CD14-positive monocyte (primary cell): ENCODE measurements around the gene JMJD1C. TPM values are rescaled to one million over a fixed set of nuclear protein-coding genes. Genes with fewer than 3 reads are reported as not detected.

ENCODE experiments used
- DNase-seq, 3 donors: peaks; one replicate each; pipeline ENCODE4 v3.0.0-alpha.2; 2011 to 2022
- H2AFZ ChIP-seq: 2 replicates; pipeline ENCODE4 v1.6.0; 2012; ENCODE audit warnings: mild to moderate bottlenecking, low read depth, low read length, inconsistent platforms; ENCODE audit not compliant: insufficient read depth, poor library complexity, severe bottlenecking
- H3K27ac ChIP-seq, 2 donors: 1 replicate in 1 of 2; 2 replicates in 1 of 2; pipeline ENCODE4 v1.5.1; 2012 to 2013; ENCODE audit warnings: low read length in 2 of 2, control low read depth in 1 of 2, inconsistent platforms in 1 of 2, low read depth in 1 of 2, mild to moderate bottlenecking in 1 of 2
- H3K27me3 ChIP-seq, 2 donors: one replicate each; pipeline versions ENCODE4 v1.6.0 to v1.6.1; 2011 to 2013; ENCODE audit warnings: low read length in 2 of 2; ENCODE audit not compliant: control insufficient read depth in 2 of 2, insufficient read depth in 2 of 2
- H3K36me3 ChIP-seq, 2 donors: replicated peaks in 1 of 2; 1 replicate in 1 of 2; 2 replicates in 1 of 2; pipeline versions ENCODE4 v1.5.1 to v1.6.1; 2012 to 2013; ENCODE audit warnings: low read length in 2 of 2, control low read depth in 1 of 2, inconsistent platforms in 1 of 2, mild to moderate bottlenecking in 1 of 2; ENCODE audit not compliant: insufficient read depth in 2 of 2, control insufficient read depth in 1 of 2
- H3K4me1 ChIP-seq, 2 donors: 1 replicate in 1 of 2; 2 replicates in 1 of 2; pipeline versions ENCODE4 v1.5.1 to v1.6.1; 2012 to 2013; ENCODE audit warnings: low read length in 2 of 2, control low read depth in 1 of 2, inconsistent platforms in 1 of 2, mild to moderate bottlenecking in 1 of 2, moderate library complexity in 1 of 2; ENCODE audit not compliant: insufficient read depth in 2 of 2, control insufficient read depth in 1 of 2
- H3K4me2 ChIP-seq: replicated peaks from 2 replicates; pipeline ENCODE3; 2012; ENCODE audit warnings: low read length, moderate library complexity, mild to moderate bottlenecking; ENCODE audit not compliant: poor library complexity, severe bottlenecking; ENCODE audit errors: extremely low read depth
- H3K4me3 ChIP-seq, 3 experiments: fragments of 200-600 bp in 1 of 3; sonication (generic) in 1 of 3; replicated peaks in 1 of 3; 1 replicate in 2 of 3; 2 replicates in 1 of 3; pipeline ENCODE4 v1.5.1; 2011 to 2013; ENCODE audit warnings: low read length in 3 of 3, mild to moderate bottlenecking in 3 of 3, control low read depth in 2 of 3, low read depth in 2 of 3, inconsistent platforms in 1 of 3, moderate library complexity in 1 of 3
- H3K79me2 ChIP-seq: 2 replicates; pipeline ENCODE4 v1.6.0; 2012; ENCODE audit warnings: mild to moderate bottlenecking, control low read depth, inconsistent platforms, low read length, moderate library complexity; ENCODE audit not compliant: insufficient read depth
- H3K9ac ChIP-seq: 2 replicates; pipeline ENCODE4 v1.6.0; 2017; ENCODE audit warnings: low read length, mild to moderate bottlenecking; ENCODE audit not compliant: insufficient read depth, poor library complexity, severe bottlenecking
- H3K9me3 ChIP-seq, 2 donors: replicated peaks in 1 of 2; 1 replicate in 1 of 2; 2 replicates in 1 of 2; pipeline versions ENCODE4 v1.5.1 to v1.6.1; 2012 to 2013; ENCODE audit warnings: low read length in 2 of 2, control low read depth in 1 of 2; ENCODE audit not compliant: control insufficient read depth in 1 of 2, insufficient read depth in 1 of 2
- H4K20me1 ChIP-seq: 2 replicates; pipeline ENCODE4 v1.6.0; 2012; ENCODE audit warnings: mild to moderate bottlenecking, low read length, control low read depth, moderate library complexity; ENCODE audit not compliant: insufficient read depth
- H3K27ac Mint-ChIP-seq, 7 donors: one replicate each; pipeline ENCODE4 v1.8.0; 2020; ENCODE audit warnings: mild to moderate bottlenecking in 7 of 7, mixed read lengths in 7 of 7, moderate library complexity in 6 of 7, inconsistent platforms in 2 of 7
- H3K27me3 Mint-ChIP-seq, 3 donors: one replicate each; pipeline ENCODE4 v1.8.0; 2021 to 2022; ENCODE audit warnings: low read depth in 3 of 3, mild to moderate bottlenecking in 3 of 3, mixed read lengths in 3 of 3, moderate library complexity in 3 of 3, inconsistent platforms in 1 of 3
- H3K36me3 Mint-ChIP-seq, 2 donors: one replicate each; pipeline ENCODE4 v1.8.0; 2020; ENCODE audit warnings: mixed read lengths in 2 of 2, inconsistent platforms in 1 of 2, mild to moderate bottlenecking in 1 of 2
- H3K4me1 Mint-ChIP-seq: one replicate; pipeline ENCODE4 v1.8.0; 2020; ENCODE audit warnings: mild to moderate bottlenecking, mixed read lengths
- H3K4me3 Mint-ChIP-seq, 2 donors: one replicate each; pipeline ENCODE4 v1.8.0; 2020; ENCODE audit warnings: mild to moderate bottlenecking in 2 of 2, mixed read lengths in 2 of 2, moderate library complexity in 1 of 2
- H3K9me3 Mint-ChIP-seq, 7 donors: one replicate each; pipeline ENCODE4 v1.8.0; 2020 to 2022; ENCODE audit warnings: mixed read lengths in 7 of 7, mild to moderate bottlenecking in 6 of 7, moderate library complexity in 6 of 7, inconsistent platforms in 2 of 7
- CTCF ChIP-seq: fragments of 200-600 bp; IDR thresholded peaks from one replicate; pipeline ENCODE4 v1.8.0; 2022; ENCODE audit warnings: antibody characterized with exemption, mild to moderate bottlenecking
- WGBS: methylation state at CpG from one replicate; pipeline ENCODE4 v1.1.5; 2013; ENCODE audit warnings: missing lambda C conversion rate; ENCODE audit not compliant: insufficient coverage; 5-methylcytosine and 5-hydroxymethylcytosine counted together
- intact Hi-C, 2 donors: fragments of 100-400 bp; cut with micrococcal nuclease; formaldehyde crosslinking; loops; one replicate each; pipeline versions ENCODE4 v1.15.0 to v1.15.1; 2023
- polyA plus RNA-seq, 3 donors: library from polyadenylated mRNA; depleted of rRNA in 1 of 3; unstranded in 2 of 3; stranded (reverse) in 1 of 3; fragments of 300-500 nt in 2 of 3; fragments of >200 nt in 1 of 3; fragmentation: Illumina TruSeq in 2 of 3; gene quantifications; 1 replicate in 2 of 3; 2 replicates in 1 of 3; pipeline ENCODE4 v1.2.3, GENCODE V29; 2012 to 2021

Gene JMJD1C
- polyA plus RNA-seq, 3 donors: 27.8 to 84.8 (median 46.5) TPM

GRCh38 chr10:63229161-63229560 is 236.6 kb downstream of the JMJD1C start:
- Histone ChIP-seq H3K9ac (no peak overlapping the region), H3K4me2 (no peak overlapping the region), H3K4me1 (peaks cover 0 to 2% of the 10 kb centered on the region in 2 donors), H3K27ac (no peak overlapping the region), H3K4me3 (no peak overlapping the region), H4K20me1 (peaks cover 100% of the 10 kb centered on the region), H2AFZ (no peak overlapping the region), H3K79me2 (peaks cover 99% of the 10 kb centered on the region), H3K9me3 (no peaks in the 10 kb centered on the region), H3K27me3 (no peaks in the 10 kb centered on the region), H3K36me3 (peaks cover 0 to 6% of the 10 kb centered on the region in 2 donors)
- Mint-ChIP-seq H3K9me3 (no peaks in the 10 kb centered on the region), H3K4me3 (no peak overlapping the region), H3K36me3 (peaks cover 20 to 21% of the 10 kb centered on the region in 2 donors), H3K27ac (no peak overlapping the region), H3K27me3 (peaks cover 0 to 3% (median 1%) of the 10 kb centered on the region in 3 donors), H3K4me1 (peaks cover 33% of the 10 kb centered on the region)
- intact Hi-C loops: no loop called here
- no peak for DNase-seq
- TF ChIP-seq CTCF: no peak
- WGBS: 80% methylated on average over 1 of the region's 4 CpGs

- H3K4me1 ChIP-seq: peaks cover 0 to 2% of the 10 kb centered on the region in 2 donors
- intact Hi-C loops: no loop called here
- H3K9ac ChIP-seq: no peak overlapping the region
- no peak overlapping the region for H2AFZ ChIP-seq
- DNase-seq: no peak
- peaks cover 100% of the 10 kb centered on the region for H4K20me1 ChIP-seq
- no peak overlapping the region for H3K4me2 ChIP-seq
- H3K4me3 ChIP-seq: no peak overlapping the region
- peaks cover 97% of the 10 kb centered on the region for H3K79me2 ChIP-seq
- no peak for TF ChIP-seq CTCF
- H3K27me3 ChIP-seq: no peaks in the 10 kb centered on the region
- Mint-ChIP-seq H3K36me3 (peaks cover 19 to 22% of the 10 kb centered on the region in 2 donors), H3K27ac (peak overlapping the region in 2 of 7 donors; percentile 40 to 41), H3K27me3 (peaks cover 0 to 3% (median 1%) of the 10 kb centered on the region in 3 donors), H3K4me1 (peaks cover 27% of the 10 kb centered on the region), H3K9me3 (no peaks in the 10 kb centered on the region), H3K4me3 (no peak overlapping the region)
- peaks cover 0 to 6% of the 10 kb centered on the region in 2 donors for H3K36me3 ChIP-seq
- no peak overlapping the region for H3K27ac ChIP-seq
- no peaks in the 10 kb centered on the region for H3K9me3 ChIP-seq
These were observed 237.5 kb downstream of the JMJD1C start for GRCh38 chr10:63228237-63228636.
